A673 (cell line): ENCODE measurements around the gene PTPN21.

Experiments used
- CTCF ChIP-seq: fragments of 300-800, 200-600 bp; sonication (generic); conservative IDR thresholded peaks from 2 replicates; pipeline ENCODE4 v1.5.1; 2017; ENCODE audit warnings: low read depth, mild to moderate bottlenecking, antibody characterized with exemption, low read length, moderate library complexity, mixed read lengths
- EZH2 ChIP-seq: fragments of 200-600 bp; sonication (generic); IDR thresholded peaks from 2 replicates; pipeline ENCODE4 v1.6.1; 2017; ENCODE audit warnings: borderline replicate concordance, low read depth, mild to moderate bottlenecking, mixed read lengths, antibody characterized with exemption, low read length; ENCODE audit not compliant: poor library complexity, severe bottlenecking

GRCh38 chr14:88599761-88600439, 45.1 kb upstream of the PTPN21 start:
- TF ChIP-seq CTCF (no peak), EZH2 (no peak)
